A549 (cell line): ENCODE measurements around the gene NHSL2.
"Not testable (repeated sequence)": the region's sequence is repeated elsewhere in the genome, so short reads cannot be mapped to it uniquely, and the experiment has no call there.

ENCODE experiments used
- BHLHE40 ChIP-seq: IDR thresholded peaks from 2 replicates; pipeline ENCODE4 v1.6.1; 2012; ENCODE audit warnings: low read depth, low read length, inconsistent platforms
- CHD2 ChIP-seq: fragments of 150-350 bp; IDR thresholded peaks from 2 replicates; pipeline ENCODE4 v1.6.1; 2014; ENCODE audit warnings: low read length; ENCODE audit not compliant: partially characterized antibody
- EP300 ChIP-seq, 2 experiments: fragments of >200 bp; sonication (Bioruptor Twin); formaldehyde crosslinking; IDR thresholded peaks; 2 replicates in 1 of 2; 3 replicates in 1 of 2; pipeline ENCODE4 v1.6.1; 2016 to 2017
- FOXS1 ChIP-seq: fragments of 250-450 bp; sonication (Bioruptor Pico); IDR thresholded peaks from 2 replicates; pipeline ENCODE4 v1.5.0; 2020; ENCODE audit warnings: mild to moderate bottlenecking, moderate library complexity
- JUNB ChIP-seq: fragments of >200 bp; sonication (Bioruptor Twin); formaldehyde crosslinking; IDR thresholded peaks from 2 replicates; pipeline ENCODE4 v1.6.1; 2016
- KDM1A ChIP-seq: fragments of 200-600 bp; sonication (generic); IDR thresholded peaks from 2 replicates; pipeline ENCODE4 v1.6.1; 2016; ENCODE audit warnings: low read depth, mild to moderate bottlenecking
- MAFK ChIP-seq: fragments of 450-650 bp; IDR thresholded peaks from 2 replicates; pipeline ENCODE4 v1.6.1; 2014; ENCODE audit not compliant: partially characterized antibody
- MYC ChIP-seq: IDR thresholded peaks from 2 replicates; pipeline ENCODE4 v1.6.1; 2012; ENCODE audit warnings: mild to moderate bottlenecking, inconsistent platforms, low read length, improper control_type of control experiment, borderline replicate concordance
- POLR2A ChIP-seq: IDR thresholded peaks from 2 replicates; pipeline ENCODE4 v1.6.1; 2012; ENCODE audit warnings: mild to moderate bottlenecking, low read length
- RAD21 ChIP-seq, 2 experiments: fragments of >200 bp in 1 of 2; sonication (Bioruptor Twin) in 1 of 2; formaldehyde crosslinking in 1 of 2; IDR thresholded peaks in 1 of 2; conservative IDR thresholded peaks in 1 of 2; 2 replicates in 1 of 2; 3 replicates in 1 of 2; pipeline ENCODE4 v1.6.1; 2012 to 2018; ENCODE audit warnings: inconsistent platforms in 1 of 2
- RNF2 ChIP-seq: fragments of 200-600 bp; sonication (generic); IDR thresholded peaks from 2 replicates; pipeline ENCODE4 v1.6.1; 2016; ENCODE audit warnings: low read depth, mild to moderate bottlenecking, antibody characterized with exemption, moderate library complexity, borderline replicate concordance
- TF ChIP-seq, protein P1 (sequence below): fragments of >200 bp; sonication (Bioruptor Twin); formaldehyde crosslinking; IDR thresholded peaks from 3 replicates; pipeline ENCODE4 v1.5.1; 2016
- TF ChIP-seq, protein P2 (sequence below): fragments of 450-650 bp; IDR thresholded peaks from 2 replicates; pipeline ENCODE4 v1.6.1; 2014; ENCODE audit warnings: antibody characterized with exemption
- TF ChIP-seq, protein P3 (sequence below): fragments of 150-350 bp; IDR thresholded peaks from 2 replicates; pipeline ENCODE4 v1.6.1; 2014; ENCODE audit warnings: low read depth, mild to moderate bottlenecking, low read length

DNA sequence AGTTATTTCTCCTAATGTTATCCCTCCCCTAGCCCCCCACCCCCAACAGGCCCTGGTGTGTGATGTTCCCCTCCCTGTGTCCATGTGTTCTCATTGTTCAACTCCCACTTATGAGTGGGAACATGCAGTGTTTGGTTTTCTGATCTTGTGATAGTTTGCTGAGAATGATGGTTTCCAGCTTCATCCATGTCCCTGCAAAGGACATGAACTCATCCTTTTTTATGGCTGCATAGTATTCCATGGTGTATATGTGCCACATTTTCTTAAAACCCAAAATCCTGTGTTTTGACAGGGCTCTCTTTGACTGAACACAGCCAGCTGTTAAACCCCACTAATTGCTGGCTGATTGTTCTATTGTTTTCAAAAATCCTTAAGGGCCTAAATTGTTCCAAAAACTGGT is 53.5 kb downstream of the NHSL2 start:
- not testable (repeated sequence) for TF ChIP-seq POLR2A; BHLHE40; RNF2; JUNB; EP300 (IDR thresholded peaks at IDR 0.05); MYC; KDM1A; CHD2; MAFK; FOXS1 (CRISPR knock-in tag); RAD21 (conservative IDR thresholded peaks at IDR 0.05 in 1 of 2, IDR thresholded peaks at IDR 0.05 in 1 of 2)
- TF ChIP-seq, protein P1, sequence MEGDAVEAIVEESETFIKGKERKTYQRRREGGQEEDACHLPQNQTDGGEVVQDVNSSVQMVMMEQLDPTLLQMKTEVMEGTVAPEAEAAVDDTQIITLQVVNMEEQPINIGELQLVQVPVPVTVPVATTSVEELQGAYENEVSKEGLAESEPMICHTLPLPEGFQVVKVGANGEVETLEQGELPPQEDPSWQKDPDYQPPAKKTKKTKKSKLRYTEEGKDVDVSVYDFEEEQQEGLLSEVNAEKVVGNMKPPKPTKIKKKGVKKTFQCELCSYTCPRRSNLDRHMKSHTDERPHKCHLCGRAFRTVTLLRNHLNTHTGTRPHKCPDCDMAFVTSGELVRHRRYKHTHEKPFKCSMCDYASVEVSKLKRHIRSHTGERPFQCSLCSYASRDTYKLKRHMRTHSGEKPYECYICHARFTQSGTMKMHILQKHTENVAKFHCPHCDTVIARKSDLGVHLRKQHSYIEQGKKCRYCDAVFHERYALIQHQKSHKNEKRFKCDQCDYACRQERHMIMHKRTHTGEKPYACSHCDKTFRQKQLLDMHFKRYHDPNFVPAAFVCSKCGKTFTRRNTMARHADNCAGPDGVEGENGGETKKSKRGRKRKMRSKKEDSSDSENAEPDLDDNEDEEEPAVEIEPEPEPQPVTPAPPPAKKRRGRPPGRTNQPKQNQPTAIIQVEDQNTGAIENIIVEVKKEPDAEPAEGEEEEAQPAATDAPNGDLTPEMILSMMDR = not testable (repeated sequence)
- TF ChIP-seq, protein P2, sequence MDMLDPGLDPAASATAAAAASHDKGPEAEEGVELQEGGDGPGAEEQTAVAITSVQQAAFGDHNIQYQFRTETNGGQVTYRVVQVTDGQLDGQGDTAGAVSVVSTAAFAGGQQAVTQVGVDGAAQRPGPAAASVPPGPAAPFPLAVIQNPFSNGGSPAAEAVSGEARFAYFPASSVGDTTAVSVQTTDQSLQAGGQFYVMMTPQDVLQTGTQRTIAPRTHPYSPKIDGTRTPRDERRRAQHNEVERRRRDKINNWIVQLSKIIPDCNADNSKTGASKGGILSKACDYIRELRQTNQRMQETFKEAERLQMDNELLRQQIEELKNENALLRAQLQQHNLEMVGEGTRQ = not testable (repeated sequence)
- TF ChIP-seq, protein P3, sequence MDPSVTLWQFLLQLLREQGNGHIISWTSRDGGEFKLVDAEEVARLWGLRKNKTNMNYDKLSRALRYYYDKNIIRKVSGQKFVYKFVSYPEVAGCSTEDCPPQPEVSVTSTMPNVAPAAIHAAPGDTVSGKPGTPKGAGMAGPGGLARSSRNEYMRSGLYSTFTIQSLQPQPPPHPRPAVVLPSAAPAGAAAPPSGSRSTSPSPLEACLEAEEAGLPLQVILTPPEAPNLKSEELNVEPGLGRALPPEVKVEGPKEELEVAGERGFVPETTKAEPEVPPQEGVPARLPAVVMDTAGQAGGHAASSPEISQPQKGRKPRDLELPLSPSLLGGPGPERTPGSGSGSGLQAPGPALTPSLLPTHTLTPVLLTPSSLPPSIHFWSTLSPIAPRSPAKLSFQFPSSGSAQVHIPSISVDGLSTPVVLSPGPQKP = not testable (repeated sequence)
